Right lobe of liver (tissue), 6 donors: ENCODE data around the gene CYP4Z1. TPM values are rescaled to one million over a fixed set of nuclear protein-coding genes. Genes with fewer than 3 reads are reported as not detected.

Experiments used
- ATAC-seq, 4 donors: fragments of 200-7000 bp; cut with Tn5 transposase; one replicate each; pipeline ENCODE4 v1.9.1; 2020; ENCODE audit warnings: mild to moderate bottlenecking in 4 of 4, moderate library complexity in 4 of 4
- DNase-seq, 3 donors: peaks; one replicate each; pipeline ENCODE4 v3.0.0-alpha.2; 2020
- H3K27ac ChIP-seq, 3 donors: fragments of 200-600 bp; one replicate each; pipeline ENCODE4 v1.8.0; 2022
- H3K27me3 ChIP-seq, 2 donors: fragments of 200-600 bp; one replicate each; pipeline ENCODE4 v1.8.0; 2022
- H3K36me3 ChIP-seq, 4 donors: fragments of 200-600 bp; sonication (generic) in 1 of 4; one replicate each; pipeline versions ENCODE4 v1.5.1 to v1.8.0; 2017 to 2022; ENCODE audit warnings: control low read depth in 1 of 4
- H3K4me1 ChIP-seq, 4 donors: fragments of 200-600 bp; sonication (generic) in 1 of 4; one replicate each; pipeline versions ENCODE4 v1.5.1 to v1.8.0; 2017 to 2022; ENCODE audit warnings: control low read depth in 1 of 4
- H3K4me3 ChIP-seq, 3 donors: fragments of 200-600 bp; one replicate each; pipeline ENCODE4 v1.8.0; 2022
- H3K9me3 ChIP-seq, 4 donors: fragments of 200-600 bp; sonication (generic) in 1 of 4; one replicate each; pipeline versions ENCODE4 v1.5.1 to v1.8.0; 2017 to 2022; ENCODE audit warnings: control low read depth in 1 of 4
- POLR2A ChIP-seq: fragments of 450-650 bp; IDR thresholded peaks from one replicate; pipeline ENCODE4 v1.6.1; 2017; ENCODE audit warnings: antibody characterized with exemption, mild to moderate bottlenecking
- WGBS: methylation state at CpG from one replicate; pipeline ENCODE4 v1.1.6; 2018; ENCODE audit warnings: low coverage, low lambda C conversion rate; ENCODE audit not compliant: insufficient coverage; ENCODE audit errors: missing lambda C conversion rate; 5-methylcytosine and 5-hydroxymethylcytosine counted together
- intact Hi-C, 2 donors: fragments of 100-400 bp; cut with DNase I; formaldehyde crosslinking; loops; one replicate each; pipeline versions ENCODE4 v1.11.2 to v1.14.1; 2022
- long read RNA-seq: library from polyadenylated mRNA; unstranded; transcript quantifications from one replicate; pipeline ENCODE4 v2.0.0, GENCODE V29; 2019
- total RNA-seq, 6 experiments: library from RNA; depleted of rRNA in 2 of 6; stranded (reverse); fragments of >200 nt in 2 of 6; fragmentation: NEBNext Ultra II Directional in 3 of 6; extraction: Animal tissue kit (Norgen Biotek cat#: 25700) in 3 of 6; gene quantifications; one replicate each; pipeline versions ENCODE4 v1.1.0 to v1.2.4, GENCODE V29; 2016 to 2023
- TF ChIP-seq, protein P1 (sequence below), 4 donors: fragments of 200-600 bp in 3 of 4; fragments of 450-650 bp in 1 of 4; IDR thresholded peaks; one replicate each; pipeline versions ENCODE4 v1.5.1 to v1.8.0; 2016 to 2022; ENCODE audit warnings: antibody characterized with exemption in 4 of 4, mild to moderate bottlenecking in 2 of 4
- donor health status: DM: no; HTN: yes; CAD: no.
- donor health status: DM: no; HTN: no; CAD: no.
- donor health status: DM: no; HTN: no; CAD: no.
- donor health status: DM: no; HTN: yes; CAD: no.
- donor health status: DM: no; HTN: yes; CAD: no.

The CYP4Z1 gene, protein sequence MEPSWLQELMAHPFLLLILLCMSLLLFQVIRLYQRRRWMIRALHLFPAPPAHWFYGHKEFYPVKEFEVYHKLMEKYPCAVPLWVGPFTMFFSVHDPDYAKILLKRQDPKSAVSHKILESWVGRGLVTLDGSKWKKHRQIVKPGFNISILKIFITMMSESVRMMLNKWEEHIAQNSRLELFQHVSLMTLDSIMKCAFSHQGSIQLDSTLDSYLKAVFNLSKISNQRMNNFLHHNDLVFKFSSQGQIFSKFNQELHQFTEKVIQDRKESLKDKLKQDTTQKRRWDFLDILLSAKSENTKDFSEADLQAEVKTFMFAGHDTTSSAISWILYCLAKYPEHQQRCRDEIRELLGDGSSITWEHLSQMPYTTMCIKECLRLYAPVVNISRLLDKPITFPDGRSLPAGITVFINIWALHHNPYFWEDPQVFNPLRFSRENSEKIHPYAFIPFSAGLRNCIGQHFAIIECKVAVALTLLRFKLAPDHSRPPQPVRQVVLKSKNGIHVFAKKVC
- under 1 TPM in 4 of 6 experiments, not detected in 2; 0.30 to 0.64 (median 0.39) TPM for total RNA-seq
- long read RNA-seq = 0 reads

DNA sequence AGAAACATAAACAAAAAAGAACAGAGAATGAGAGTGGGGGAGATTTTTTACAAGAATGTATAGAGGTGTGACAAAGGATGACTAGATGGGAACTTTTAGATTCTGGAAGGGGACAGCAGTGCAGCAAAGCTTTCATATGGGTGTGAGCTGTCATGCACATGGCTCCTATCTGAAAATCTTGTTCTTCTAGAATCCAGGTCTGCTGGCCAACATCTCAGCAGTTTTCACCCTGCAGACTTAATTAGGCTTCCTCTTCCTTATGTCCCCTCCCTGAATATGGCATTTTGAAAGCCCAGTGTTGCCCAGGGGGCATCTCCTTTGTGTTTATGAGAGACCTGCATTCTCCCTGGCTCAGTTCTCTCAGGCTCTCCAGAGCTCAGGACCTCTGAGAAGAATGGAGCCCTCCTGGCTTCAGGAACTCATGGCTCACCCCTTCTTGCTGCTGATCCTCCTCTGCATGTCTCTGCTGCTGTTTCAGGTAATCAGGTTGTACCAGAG is at the start of gene CYP4Z1:
CYP4Z1 (plus strand) TSS at position 135 of the 498 bp plus-strand sequence; CDS start at position 395, 260 bp downstream.
- TF ChIP-seq POLR2A = no peak
- TF ChIP-seq, protein P1, sequence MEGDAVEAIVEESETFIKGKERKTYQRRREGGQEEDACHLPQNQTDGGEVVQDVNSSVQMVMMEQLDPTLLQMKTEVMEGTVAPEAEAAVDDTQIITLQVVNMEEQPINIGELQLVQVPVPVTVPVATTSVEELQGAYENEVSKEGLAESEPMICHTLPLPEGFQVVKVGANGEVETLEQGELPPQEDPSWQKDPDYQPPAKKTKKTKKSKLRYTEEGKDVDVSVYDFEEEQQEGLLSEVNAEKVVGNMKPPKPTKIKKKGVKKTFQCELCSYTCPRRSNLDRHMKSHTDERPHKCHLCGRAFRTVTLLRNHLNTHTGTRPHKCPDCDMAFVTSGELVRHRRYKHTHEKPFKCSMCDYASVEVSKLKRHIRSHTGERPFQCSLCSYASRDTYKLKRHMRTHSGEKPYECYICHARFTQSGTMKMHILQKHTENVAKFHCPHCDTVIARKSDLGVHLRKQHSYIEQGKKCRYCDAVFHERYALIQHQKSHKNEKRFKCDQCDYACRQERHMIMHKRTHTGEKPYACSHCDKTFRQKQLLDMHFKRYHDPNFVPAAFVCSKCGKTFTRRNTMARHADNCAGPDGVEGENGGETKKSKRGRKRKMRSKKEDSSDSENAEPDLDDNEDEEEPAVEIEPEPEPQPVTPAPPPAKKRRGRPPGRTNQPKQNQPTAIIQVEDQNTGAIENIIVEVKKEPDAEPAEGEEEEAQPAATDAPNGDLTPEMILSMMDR (IDR thresholded peaks at IDR 0.05) = no peak
- ATAC-seq (no peak), DNase-seq (no peak)
- no peaks in the 10 kb centered on the region for H3K27me3 ChIP-seq
- no peak within 1 kb of the TSS for H3K27ac ChIP-seq
- no peak within 1 kb of the TSS for H3K4me3 ChIP-seq
- no peaks in the 10 kb centered on the region for H3K36me3 ChIP-seq
- no peaks in the 10 kb centered on the region for H3K4me1 ChIP-seq
- no peaks in the 10 kb centered on the region for H3K9me3 ChIP-seq
- intact Hi-C loops = no loop called here

GRCh38 chr1:47021070-47021469 is 46.0 kb upstream of the CYP4Z1 start:
- Histone ChIP-seq H3K27ac (no peak overlapping the region), H3K9me3 (no peaks in the 10 kb centered on the region), H3K4me3 (no peak overlapping the region), H3K4me1 (peaks cover 0 to 4% (median 0%) of the 10 kb centered on the region in 4 donors), H3K36me3 (no peaks in the 10 kb centered on the region), H3K27me3 (no peaks in the 10 kb centered on the region)
- intact Hi-C loops = no loop called here
- no peak for DNase-seq
- TF ChIP-seq POLR2A = no peak
- TF ChIP-seq, protein P1 (IDR thresholded peaks at IDR 0.05) = no peak
- WGBS = 74% methylated on average over 2 of the region's 2 CpGs
- ATAC-seq = no peak

GRCh38 chr1:47023268-47024140 is 43.5 kb upstream of the CYP4Z1 start, which contains the start of gene CYP4X1:
CYP4X1 (plus strand) TSS chr1:47023669; CDS start chr1:47023818, 149 bp downstream.
- TF ChIP-seq, protein P1 (IDR thresholded peaks at IDR 0.05) = no peak
- Histone ChIP-seq H3K9me3 (no peaks in the 10 kb centered on the region), H3K27ac (no peak within 1 kb of the TSS), H3K36me3 (no peaks in the 10 kb centered on the region), H3K4me3 (peak within 1 kb of the TSS in 1 of 3 donors; percentile 33), H3K27me3 (no peaks in the 10 kb centered on the region), H3K4me1 (peaks cover 0 to 4% (median 0%) of the 10 kb centered on the region in 4 donors)
- DNase-seq = peak in 1 of 3 donors; percentile 52
- 30% methylated on average over 18 of the region's 49 CpGs for WGBS
- intact Hi-C loops = no loop called here
- peak in 1 of 4 donors; percentile 28 for ATAC-seq

GRCh38 chr1:47024141-47024801 is 42.8 kb upstream of the CYP4Z1 start:
- Histone ChIP-seq H3K4me3 (peak overlapping the region in 1 of 3 donors; percentile 33), H3K27ac (no peak overlapping the region), H3K27me3 (no peaks in the 10 kb centered on the region), H3K4me1 (peaks cover 0 to 4% (median 0%) of the 10 kb centered on the region in 4 donors), H3K9me3 (no peaks in the 10 kb centered on the region), H3K36me3 (no peaks in the 10 kb centered on the region)
- WGBS = 41% methylated on average over 8 of the region's 8 CpGs
- DNase-seq = no peak
- ATAC-seq = no peak
- intact Hi-C loops = no loop called here
- TF ChIP-seq, protein P1 (IDR thresholded peaks at IDR 0.05) = no peak
- TF ChIP-seq POLR2A = no peak
